ENCODE results near the gene FN1.

The FN1 gene

GRCh38 chr2:215419769-215420470 is 15.9 kb downstream of the FN1 start:
- Histone ChIP-seq H3K27me3 (ENCODE audit: insufficient read depth, low read length, poor library complexity, severe bottlenecking) (no peaks in the 10 kb centered on the region), H4K20me1 (ENCODE audit: insufficient read depth, low read length, poor library complexity, severe bottlenecking) (no peaks in the 10 kb centered on the region), H3K4me3 (ENCODE audit: low read length, poor library complexity, severe bottlenecking) (no peak overlapping the region), H3K9me3 (ENCODE audit: insufficient read depth, low read depth, low read length) (no peaks in the 10 kb centered on the region), H3K36me3 (ENCODE audit: insufficient read depth, low read length) (no peaks in the 10 kb centered on the region), H3K9me2 (replicated peaks; ENCODE audit: low read depth, low read length) (no peaks in the 10 kb centered on the region), H2AFZ (ENCODE audit: low read length) (no peak overlapping the region), H3K9ac (ENCODE audit: low read depth, low read length, poor library complexity, severe bottlenecking) (no peak overlapping the region), H3K4me2 (ENCODE audit: low read depth, low read length, poor library complexity, severe bottlenecking) (no peak overlapping the region), H3F3A (ENCODE audit: low read depth) (no peaks in the 10 kb centered on the region), H3K4me1 (ENCODE audit: insufficient read depth, low read length, poor library complexity, severe bottlenecking) (no peaks in the 10 kb centered on the region), H3K79me2 (ENCODE audit: insufficient read depth, low read length) (no peaks in the 10 kb centered on the region)
- TF ChIP-seq EZH2phosphoT487 (IDR thresholded peaks at IDR 0.05; ENCODE audit: borderline replicate concordance) = no peak
- no peak for TF ChIP-seq CTCF (conservative IDR thresholded peaks at IDR 0.05; ENCODE audit: low read length)

- no peak overlapping the region for H3K4me2 ChIP-seq (ENCODE audit: low read depth, low read length, poor library complexity, severe bottlenecking)
- H2AFZ ChIP-seq (ENCODE audit: low read length) = no peak overlapping the region
- H3K79me2 ChIP-seq (ENCODE audit: insufficient read depth, low read length) = no peaks in the 10 kb centered on the region
- TF ChIP-seq CTCF (conservative IDR thresholded peaks at IDR 0.05; ENCODE audit: low read length) = no peak
- TF ChIP-seq EZH2phosphoT487 (IDR thresholded peaks at IDR 0.05; ENCODE audit: borderline replicate concordance) = no peak
- no peaks in the 10 kb centered on the region for H3K9me2 ChIP-seq (replicated peaks; ENCODE audit: low read depth, low read length)
- no peaks in the 10 kb centered on the region for H3K4me1 ChIP-seq (ENCODE audit: insufficient read depth, low read length, poor library complexity, severe bottlenecking)
- H4K20me1 ChIP-seq (ENCODE audit: insufficient read depth, low read length, poor library complexity, severe bottlenecking) = no peaks in the 10 kb centered on the region
- H3K4me3 ChIP-seq (ENCODE audit: low read length, poor library complexity, severe bottlenecking) = no peak overlapping the region
- H3K36me3 ChIP-seq (ENCODE audit: insufficient read depth, low read length) = no peaks in the 10 kb centered on the region
- H3K27me3 ChIP-seq (ENCODE audit: insufficient read depth, low read length, poor library complexity, severe bottlenecking) = no peaks in the 10 kb centered on the region
- H3K9ac ChIP-seq (ENCODE audit: low read depth, low read length, poor library complexity, severe bottlenecking) = no peak overlapping the region
- H3K9me3 ChIP-seq (ENCODE audit: insufficient read depth, low read depth, low read length) = no peaks in the 10 kb centered on the region
- H3F3A ChIP-seq (ENCODE audit: low read depth) = no peaks in the 10 kb centered on the region
Measured at GRCh38 chr2:215419113-215419512, 16.8 kb downstream of the FN1 start.

DNA sequence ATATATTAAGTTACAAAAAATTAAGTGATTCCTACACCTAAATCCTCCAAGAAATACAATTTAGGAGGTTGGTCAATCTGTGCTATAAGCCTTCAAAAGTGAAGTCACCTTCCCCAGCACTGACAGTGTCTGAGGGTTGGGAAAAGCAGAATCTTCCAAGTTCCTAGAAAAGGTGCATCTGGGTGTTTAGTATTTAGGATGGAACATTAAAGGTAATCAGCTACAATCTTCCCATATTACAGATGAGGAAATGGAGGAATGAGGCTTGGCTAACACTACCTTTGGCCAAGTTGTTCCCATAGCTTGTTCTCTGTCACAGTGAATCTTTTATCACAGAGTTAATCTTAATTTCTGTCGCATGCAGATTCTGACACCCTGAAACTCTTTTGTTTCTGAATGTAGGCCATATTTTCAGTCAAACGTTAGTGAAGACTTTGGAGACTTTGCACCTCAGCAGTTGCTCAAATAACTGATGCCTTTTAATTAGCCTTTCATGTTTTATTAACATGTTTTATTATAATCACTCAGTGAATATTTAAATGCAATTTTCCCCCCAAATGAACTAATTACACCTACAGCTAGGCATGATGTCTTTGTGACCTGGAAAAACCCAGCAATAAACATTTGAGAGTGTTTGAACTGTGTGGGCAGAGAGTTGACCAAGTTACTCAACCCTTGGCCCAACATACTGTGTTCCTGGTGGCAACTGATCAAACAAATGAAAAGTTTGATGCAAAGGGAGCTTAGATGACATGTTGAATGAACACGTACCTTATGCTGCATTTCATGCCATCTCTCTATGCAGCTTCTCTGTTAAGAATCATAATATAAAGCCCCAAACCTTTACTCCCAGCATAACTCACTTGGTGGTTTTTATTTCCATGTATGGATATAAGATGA is 17.6 kb downstream of the FN1 start:
- H4K20me1 ChIP-seq (ENCODE audit: insufficient read depth, low read length, poor library complexity, severe bottlenecking) = no peaks in the 10 kb centered on the region
- H3K4me2 ChIP-seq (ENCODE audit: low read depth, low read length, poor library complexity, severe bottlenecking) = no peak overlapping the region
- no peaks in the 10 kb centered on the region for H3F3A ChIP-seq (ENCODE audit: low read depth)
- no peaks in the 10 kb centered on the region for H3K79me2 ChIP-seq (ENCODE audit: insufficient read depth, low read length)
- no peak overlapping the region for H3K9ac ChIP-seq (ENCODE audit: low read depth, low read length, poor library complexity, severe bottlenecking)
- H3K9me3 ChIP-seq (ENCODE audit: insufficient read depth, low read depth, low read length) = no peaks in the 10 kb centered on the region
- no peak for TF ChIP-seq CTCF (conservative IDR thresholded peaks at IDR 0.05; ENCODE audit: low read length)
- no peak for TF ChIP-seq EZH2phosphoT487 (IDR thresholded peaks at IDR 0.05; ENCODE audit: borderline replicate concordance)
- H3K9me2 ChIP-seq (replicated peaks; ENCODE audit: low read depth, low read length) = no peaks in the 10 kb centered on the region
- no peak overlapping the region for H2AFZ ChIP-seq (ENCODE audit: low read length)
- H3K4me1 ChIP-seq (ENCODE audit: insufficient read depth, low read length, poor library complexity, severe bottlenecking) = no peaks in the 10 kb centered on the region
- H3K27me3 ChIP-seq (ENCODE audit: insufficient read depth, low read length, poor library complexity, severe bottlenecking) = no peaks in the 10 kb centered on the region
- H3K4me3 ChIP-seq (ENCODE audit: low read length, poor library complexity, severe bottlenecking) = no peak overlapping the region
- H3K36me3 ChIP-seq (ENCODE audit: insufficient read depth, low read length) = no peaks in the 10 kb centered on the region
